Renal cortex interstitium (tissue), 3 donors: Measurements from ENCODE around the gene TINAGL1. TPM values are rescaled to one million over a fixed set of nuclear protein-coding genes. Genes with fewer than 3 reads are reported as not detected.

Source experiments
- polyA plus RNA-seq, 3 donors: library from polyadenylated mRNA; unstranded; fragments of 120-200 nt; gene quantifications; one replicate each; pipeline ENCODE4 v1.2.1, GENCODE V29; 2013; ENCODE audit not compliant: insufficient read length in 3 of 3

TINAGL1 gene
- polyA plus RNA-seq, 3 donors, result 34.9 to 54.1 (median 40.9) TPM

Other genes starting within 250 kb of the TINAGL1 start
- gene FABP3, start 203.4 kb upstream of the TINAGL1 start, polyA plus RNA-seq, result 10 to 100 TPM; 72.7 to 92.7 (median 84.6) TPM
- gene SERINC2, start 163.3 kb upstream of the TINAGL1 start, polyA plus RNA-seq, result 10 to 100 TPM; 34.8 to 52.4 (median 51.1) TPM
- gene HCRTR1, start 41.2 kb downstream of the TINAGL1 start, polyA plus RNA-seq, result under 1 TPM in 2 of 3 donors, not detected in 1; 0.14 to 0.33 TPM
- 10 to 100 TPM; 69.7 to 75.8 (median 75.7) TPM for gene PEF1, start 68.4 kb downstream of the TINAGL1 start, polyA plus RNA-seq
- gene COL16A1, start 127.5 kb downstream of the TINAGL1 start, polyA plus RNA-seq, result 10 to 100 TPM; 36.1 to 74.3 (median 66.3) TPM
- 10 to 100 TPM in 2 of 3 donors, 1 to 10 TPM in 1; 9.7 to 17.9 (median 16.7) TPM for gene ADGRB2, start 187.8 kb downstream of the TINAGL1 start, polyA plus RNA-seq
- under 1 TPM; 0.12 to 0.39 (median 0.19) TPM for gene SPOCD1, start 239.5 kb downstream of the TINAGL1 start, polyA plus RNA-seq